DMS 273 (cell line): ENCODE measurements around the gene MTERF4.
A peak's percentile ranks its signal among the peaks of the same experiment; 100 is the strongest.

Experiments
- DNase-seq: peaks from one replicate; lab custom pipeline; 2025; ENCODE audit not compliant: unreplicated experiment; lab: John Stamatoyannopoulos, UW

Gene MTERF4

GRCh38 chr2:241091201-241091600 is 10.9 kb downstream of the MTERF4 start:
- peak; percentile 53 for DNase-seq

DNA sequence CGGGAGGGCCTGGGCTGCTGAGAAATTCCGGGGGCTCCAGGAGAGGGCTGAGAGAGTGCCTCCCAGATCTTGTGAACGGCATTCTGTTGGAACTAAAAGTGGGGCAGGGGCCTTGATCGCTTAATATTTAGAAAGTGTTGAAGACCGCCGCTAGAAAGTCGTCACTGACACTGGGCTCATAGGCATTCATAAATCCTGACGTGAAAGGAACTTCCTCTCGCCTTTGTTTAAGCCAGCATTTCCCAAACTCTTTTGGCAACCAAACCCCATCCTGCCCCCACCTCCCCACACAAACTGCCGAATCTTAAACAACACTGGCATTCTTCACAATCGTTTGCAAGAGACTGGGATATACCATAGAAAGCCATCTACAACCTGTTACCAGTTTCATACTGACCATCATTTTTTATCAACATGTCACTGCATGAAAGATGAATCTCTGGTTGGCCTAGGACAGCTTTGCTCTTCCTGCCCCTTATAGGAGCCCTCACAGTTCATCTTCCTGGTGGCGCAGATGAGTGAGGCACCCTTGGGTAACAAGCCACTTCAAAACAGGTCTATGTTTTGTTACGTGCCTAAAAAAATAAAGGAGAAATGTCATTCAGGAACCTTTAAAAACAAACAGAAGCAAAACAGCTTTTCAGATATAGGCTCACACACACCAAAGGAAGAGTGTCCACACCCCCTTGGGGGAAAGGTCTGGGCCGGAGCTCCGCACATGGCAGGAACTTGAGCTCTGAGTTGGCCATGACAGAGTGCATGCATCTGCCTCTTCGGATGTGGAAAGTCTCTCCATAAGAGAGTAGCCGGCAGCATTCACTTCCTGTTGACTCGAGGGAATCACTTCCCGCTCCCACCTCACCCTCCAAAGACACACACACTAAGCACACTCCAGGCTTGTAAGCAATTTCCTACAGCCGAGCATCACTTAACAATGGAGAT is 13.0 kb downstream of the MTERF4 start:
- DNase-seq, result no peak

GRCh38 chr2:241088376-241088775 is 13.7 kb downstream of the MTERF4 start:
- DNase-seq, result no peak

- DNase-seq, result no peak
Observed at GRCh38 chr2:241087420-241088268, 14.4 kb downstream of the MTERF4 start.

DNA sequence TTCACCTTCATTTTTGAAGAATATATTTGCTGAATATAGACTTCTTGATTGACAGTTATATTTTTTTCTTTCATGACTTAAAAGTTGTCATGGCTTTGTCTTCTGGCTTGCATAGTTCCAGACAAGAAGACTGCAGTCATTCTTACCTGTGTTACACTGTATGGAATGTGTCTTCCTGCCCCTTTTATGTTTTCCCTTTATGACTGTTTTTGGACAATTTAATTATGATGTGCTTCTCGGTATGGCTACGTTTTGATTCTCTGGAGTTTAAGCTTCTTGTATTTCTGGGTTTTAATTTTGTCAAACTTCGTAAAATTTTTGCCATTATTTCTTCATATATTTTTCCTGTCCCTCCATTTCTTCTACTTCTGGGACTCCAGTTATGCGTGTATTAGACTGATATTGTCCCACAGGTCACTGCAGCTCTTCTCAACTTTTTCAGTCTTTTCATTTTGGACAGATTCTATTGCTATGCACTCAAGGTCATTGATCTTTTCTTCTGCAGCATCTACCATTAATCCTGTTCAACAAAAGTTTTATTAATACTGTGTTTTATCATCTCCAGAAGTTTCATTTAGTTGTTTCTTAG is 17.1 kb downstream of the MTERF4 start:
- DNase-seq, result no peak

DNA sequence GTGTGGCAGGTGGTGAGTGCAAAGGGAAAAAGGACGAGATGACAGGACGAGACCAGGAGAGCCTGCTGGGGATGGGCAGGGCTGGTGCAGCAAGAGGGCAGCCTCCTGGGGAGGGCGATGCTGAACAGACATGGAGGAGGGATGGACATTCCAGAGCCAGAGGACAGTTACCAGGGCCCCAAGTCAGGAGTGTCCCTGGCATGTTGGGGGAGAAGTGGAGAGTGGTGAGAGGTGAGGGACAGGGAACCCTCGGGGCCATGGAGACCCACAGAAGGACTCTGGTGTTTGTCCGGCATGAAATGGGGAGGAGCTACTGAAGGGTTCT is 19.0 kb downstream of the MTERF4 start:
- no peak for DNase-seq

- DNase-seq, result no peak
Observed at GRCh38 chr2:241082341-241083090, 19.6 kb downstream of the MTERF4 start.

- DNase-seq, result no peak
Observed at GRCh38 chr2:241081643-241082340, 20.3 kb downstream of the MTERF4 start.

DNA sequence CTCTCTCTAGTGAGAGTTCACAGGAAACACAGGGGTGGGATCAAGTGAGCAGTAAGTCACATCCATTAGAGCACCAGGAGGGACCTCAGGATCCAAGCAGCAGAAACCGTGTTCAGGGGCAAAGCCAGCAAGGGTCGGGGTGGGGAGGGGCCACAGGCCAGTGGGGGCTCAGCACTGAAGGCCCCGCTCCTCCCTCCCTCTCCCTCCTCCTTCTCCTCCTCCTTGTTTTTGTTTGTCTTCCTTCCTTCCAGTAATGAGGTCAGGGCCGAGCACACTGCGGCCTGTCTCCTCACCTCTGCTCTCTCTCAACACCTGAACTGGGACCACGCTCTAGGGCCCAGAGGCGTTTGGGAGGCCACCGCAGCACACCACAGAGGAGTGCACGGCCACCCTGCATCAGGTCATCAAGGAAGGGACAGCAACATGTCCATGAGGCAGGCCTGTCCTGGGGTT is 20.9 kb downstream of the MTERF4 start:
- DNase-seq, result no peak

DNA sequence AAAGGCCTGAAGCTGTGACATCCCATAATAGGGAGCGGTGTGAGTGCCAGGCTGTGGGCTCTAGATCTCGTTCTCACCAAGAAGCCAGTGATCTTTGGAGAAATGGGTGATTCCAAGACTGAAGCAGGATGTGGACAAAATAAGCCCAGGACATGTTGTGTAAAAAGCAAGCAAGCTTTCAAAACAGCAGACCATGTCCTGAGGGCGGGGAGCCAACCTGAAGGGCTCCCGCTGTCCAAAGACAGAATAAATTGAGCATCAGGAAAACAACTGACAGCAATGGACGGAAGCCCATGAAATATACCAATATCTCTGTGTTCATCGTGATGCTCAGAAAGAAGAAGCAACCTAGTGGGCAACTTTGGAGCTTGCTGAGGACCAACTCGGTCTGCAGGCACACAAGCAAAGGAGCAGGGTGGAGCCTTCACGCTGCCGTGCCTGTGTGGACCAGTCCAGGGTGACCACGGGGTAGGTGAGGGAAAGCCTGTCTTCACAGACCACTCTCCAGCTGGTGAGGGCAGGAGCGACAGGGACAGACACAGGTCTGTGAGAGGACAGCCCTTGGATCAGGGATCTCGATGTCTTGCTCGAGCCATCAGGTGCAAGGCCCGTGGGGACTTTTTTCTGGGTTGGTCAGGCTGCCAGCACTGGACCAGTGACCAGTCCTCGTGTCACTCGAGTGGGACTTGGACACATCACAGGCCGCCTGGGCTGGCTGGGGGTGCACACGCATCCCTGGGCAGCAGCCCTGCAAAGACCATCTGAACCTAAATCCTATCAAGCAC is 21.5 kb downstream of the MTERF4 start:
- DNase-seq, result no peak

DNA sequence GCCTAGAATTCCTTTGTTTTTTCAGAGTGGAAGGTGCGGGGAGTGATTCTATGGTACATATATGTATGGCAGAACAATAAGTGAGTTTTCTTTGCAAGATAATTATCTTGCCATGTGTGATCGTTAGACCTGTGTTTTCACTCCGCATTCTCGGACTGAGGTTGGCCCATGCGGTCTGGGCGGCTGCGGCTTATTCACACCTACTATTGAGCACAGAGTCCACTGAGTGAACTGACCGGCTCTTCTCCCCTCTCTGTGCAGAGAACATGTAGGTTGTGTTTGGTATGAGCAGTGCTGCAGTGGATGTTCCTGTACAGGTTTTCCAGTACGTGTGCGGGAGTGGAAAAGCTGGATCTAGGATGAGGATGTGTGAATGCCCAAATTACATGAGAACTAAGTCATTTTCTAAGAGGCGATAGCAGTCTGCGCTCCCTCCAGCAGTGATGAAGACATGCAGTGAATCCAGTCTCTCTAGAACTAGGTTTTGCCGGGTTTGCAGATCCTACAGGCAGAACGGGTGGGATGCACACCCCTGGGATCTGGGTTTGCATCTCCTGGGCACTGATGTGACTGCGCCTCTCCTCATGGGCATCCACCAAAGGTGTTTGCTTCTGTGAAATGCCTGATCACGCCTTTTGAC is 27.1 kb downstream of the MTERF4 start:
- no peak for DNase-seq

- no peak for DNase-seq
Observed at GRCh38 chr2:241074065-241074818, 27.8 kb downstream of the MTERF4 start.

DNA sequence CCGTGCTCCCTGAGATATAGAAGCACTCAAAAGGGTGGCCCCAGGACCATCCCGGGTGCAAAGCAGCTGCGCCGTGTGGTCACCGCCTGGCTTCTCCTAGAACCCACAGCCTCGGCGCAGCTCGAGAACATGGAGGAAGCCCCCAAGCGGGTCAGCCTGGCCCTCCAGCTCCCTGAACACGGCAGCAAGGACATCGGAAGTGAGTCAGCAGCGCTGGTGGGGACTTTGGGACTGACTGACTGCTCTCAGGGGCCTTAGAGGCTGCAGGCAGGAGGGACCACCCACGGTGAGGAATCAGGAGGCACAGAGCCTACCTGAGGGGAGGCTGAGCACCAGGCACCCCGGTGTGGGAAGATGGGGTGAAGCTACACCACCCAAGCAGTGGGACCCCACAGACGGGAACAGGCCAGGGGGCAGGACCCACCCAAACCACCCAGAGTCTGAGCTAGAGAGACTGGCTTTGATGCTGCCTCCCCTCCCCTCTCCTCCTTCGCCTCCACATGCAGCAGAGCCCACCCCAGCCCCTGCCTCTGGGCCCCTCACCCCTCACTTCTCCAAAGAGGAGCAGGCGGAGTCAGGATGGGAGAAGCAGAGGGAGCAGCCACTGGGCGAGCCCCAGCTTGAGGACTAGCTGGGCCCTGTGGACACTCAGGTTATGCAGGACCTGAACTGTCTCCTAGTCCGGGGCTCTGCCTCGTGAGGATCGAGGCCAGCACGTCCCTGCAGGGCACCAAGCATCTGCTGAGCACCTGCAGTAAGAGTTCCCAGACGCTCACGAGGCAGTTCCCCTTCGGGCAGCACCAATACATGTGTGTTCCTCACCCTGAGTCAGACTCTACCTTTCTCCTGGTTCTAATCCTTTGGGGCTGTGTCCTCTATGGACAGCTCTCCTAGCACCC is 28.7 kb downstream of the MTERF4 start:
- no peak for DNase-seq

- DNase-seq, result no peak
Observed at GRCh38 chr2:241072553-241073165, 29.4 kb downstream of the MTERF4 start.

GRCh38 chr2:241072151-241072550 is 29.9 kb downstream of the MTERF4 start:
- DNase-seq, result no peak

- no peak for DNase-seq
Observed at GRCh38 chr2:241071677-241072111, 30.4 kb downstream of the MTERF4 start.
